Stimulated activated CD8-positive, alpha-beta memory T cell treated with anti-CD3 and anti-CD28 coated beads, Interleukin-2, amount 100 ng/mL, for 1 hour (primary cell): ENCODE data around the gene KRTAP5-9.
"Not testable (repeated sequence)": the region's sequence is repeated elsewhere in the genome, so short reads cannot be mapped to it uniquely, and the experiment has no call there.

Experiments
- DNase-seq, 2 donors: peaks; one replicate each; pipeline ENCODE4 v3.0.0-alpha.2; 2020; ENCODE audit warnings: low read depth in 2 of 2

The KRTAP5-9 gene

GRCh38 chr11:71548120-71548519, at the start of gene KRTAP5-9:
Gene KRTAP5-9 (plus strand): TSS chr11:71548420. CDS start chr11:71548658, 238 bp downstream.
- no peak for DNase-seq

GRCh38 chr11:71499125-71499524, 49.1 kb upstream of the KRTAP5-9 start:
- no peak for DNase-seq

- DNase-seq, result no peak
Observed at GRCh38 chr11:71499546-71499945, 48.7 kb upstream of the KRTAP5-9 start.

GRCh38 chr11:71500601-71501021, 47.6 kb upstream of the KRTAP5-9 start:
- no peak for DNase-seq

- no peak for DNase-seq
Observed at GRCh38 chr11:71501071-71501985, 46.9 kb upstream of the KRTAP5-9 start.

GRCh38 chr11:71502026-71502425, 46.2 kb upstream of the KRTAP5-9 start:
- no peak for DNase-seq

- no peak for DNase-seq
Observed at GRCh38 chr11:71502871-71503435, 45.3 kb upstream of the KRTAP5-9 start.

GRCh38 chr11:71504531-71504930, 43.7 kb upstream of the KRTAP5-9 start:
- no peak for DNase-seq

- no peak for DNase-seq
Observed at GRCh38 chr11:71505001-71505400, 43.2 kb upstream of the KRTAP5-9 start.

- no peak for DNase-seq
Observed at GRCh38 chr11:71505781-71506180, 42.4 kb upstream of the KRTAP5-9 start.

- DNase-seq, result no peak
Observed at GRCh38 chr11:71507102-71507501, 41.1 kb upstream of the KRTAP5-9 start.

GRCh38 chr11:71518506-71519471, 29.4 kb upstream of the KRTAP5-9 start:
- DNase-seq, result no peak

- DNase-seq, result no peak
Observed at GRCh38 chr11:71519546-71519945, 28.7 kb upstream of the KRTAP5-9 start.

- no peak for DNase-seq
Observed at GRCh38 chr11:71525188-71525937, 22.9 kb upstream of the KRTAP5-9 start.

GRCh38 chr11:71525938-71526495, 22.2 kb upstream of the KRTAP5-9 start:
- DNase-seq, result no peak

- not testable (repeated sequence) for DNase-seq
Observed at GRCh38 chr11:71526796-71527575, 21.2 kb upstream of the KRTAP5-9 start, which contains the start of gene KRTAP5-7. Gene KRTAP5-7 (plus strand): TSS chr11:71527267. CDS start chr11:71527301, 34 bp downstream.

GRCh38 chr11:71527576-71528210, 20.5 kb upstream of the KRTAP5-9 start:
- no peak for DNase-seq

GRCh38 chr11:71530602-71531001, 17.6 kb upstream of the KRTAP5-9 start:
- no peak for DNase-seq

GRCh38 chr11:71532036-71532610, 16.1 kb upstream of the KRTAP5-9 start:
- DNase-seq, result no peak
